ENCODE results near the gene OR4D2. TPM values are rescaled to one million over a fixed set of nuclear protein-coding genes. Genes with fewer than 3 reads are reported as not detected.

The OR4D2 gene
- total RNA-seq, 4 donors from 2014 or later = not detected

GRCh38 chr17:58217766-58218165 lies 51.0 kb downstream of the OR4D2 start:
- no peaks in the 10 kb centered on the region for H3K9me3 ChIP-seq
- H3K36me3 ChIP-seq = peaks cover 0 to 20% (median 0%) of the 10 kb centered on the region in 3 donors
- H3K4me3 ChIP-seq = no peak overlapping the region
- TF ChIP-seq POLR2A (IDR thresholded peaks at IDR 0.05) (no peak), CTCF (IDR thresholded peaks at IDR 0.05) (no peak)
- no peak overlapping the region for H3K27ac ChIP-seq
- H3K27me3 ChIP-seq = no peaks in the 10 kb centered on the region
- DNase-seq = no peak
- peaks cover 0 to 6% (median 2%) of the 10 kb centered on the region in 4 donors for H3K4me1 ChIP-seq

- Histone ChIP-seq H3K9me3 (no peaks in the 10 kb centered on the region), H3K36me3 (peaks cover 0 to 5% (median 0%) of the 10 kb centered on the region in 3 donors), H3K4me1 (peaks cover 0 to 6% (median 2%) of the 10 kb centered on the region in 4 donors), H3K27me3 (no peaks in the 10 kb centered on the region), H3K27ac (peak within 1 kb of the TSS; percentile 67 to 82 (median 77)), H3K4me3 (peak within 1 kb of the TSS; percentile 58 to 95 (median 75))
- peak in 1 of 2 donors; percentile 62 for TF ChIP-seq POLR2A (IDR thresholded peaks at IDR 0.05)
- peak; percentile 71 to 87 (median 77) for TF ChIP-seq CTCF (IDR thresholded peaks at IDR 0.05)
- peak; percentile 93 to 98 (median 97) for DNase-seq
Measured at GRCh38 chr17:58219007-58219788, 52.4 kb downstream of the OR4D2 start, which contains the start of gene MKS1. Gene MKS1, minus strand, starts transcription at chr17:58219255. Its CDS starts 25 bp downstream, at chr17:58219230.

- Histone ChIP-seq H3K27me3 (no peaks in the 10 kb centered on the region), H3K27ac (peak overlapping the region; percentile 67 to 82 (median 77)), H3K4me1 (peaks cover 0 to 6% (median 2%) of the 10 kb centered on the region in 4 donors), H3K36me3 (peaks cover 0 to 1% (median 0%) of the 10 kb centered on the region in 3 donors), H3K9me3 (no peaks in the 10 kb centered on the region), H3K4me3 (peak overlapping the region; percentile 58 to 95 (median 75))
- TF ChIP-seq POLR2A (IDR thresholded peaks at IDR 0.05) = no peak
- no peak for TF ChIP-seq CTCF (IDR thresholded peaks at IDR 0.05)
- DNase-seq = no peak
Measured at GRCh38 chr17:58219789-58220183, 53.0 kb downstream of the OR4D2 start.

Other genes with a start within 250 kb of the OR4D2 start
- gene CUEDC1, start 211.6 kb upstream of the OR4D2 start, total RNA-seq = 10 to 100 TPM; 10.2 to 45.4 (median 19.2) TPM
- gene VEZF1, start 178.7 kb upstream of the OR4D2 start, total RNA-seq = 10 to 100 TPM; 29.7 to 49.3 (median 39.5) TPM
- gene SRSF1, start 159.7 kb upstream of the OR4D2 start, total RNA-seq = 100 to 1,000 TPM; 121 to 336 (median 155) TPM
- 10 to 100 TPM; 18.2 to 23.9 (median 23.8) TPM for gene DYNLL2, start 83.6 kb upstream of the OR4D2 start, total RNA-seq
- gene OR4D1, start 18.6 kb upstream of the OR4D2 start, total RNA-seq = not detected
- gene EPX, start 25.7 kb downstream of the OR4D2 start, total RNA-seq = not detected
- gene MKS1, start 52.3 kb downstream of the OR4D2 start, total RNA-seq = 10 to 100 TPM in 3 of 4 donors, 1 to 10 TPM in 1; 6.7 to 20.9 (median 14.8) TPM
- gene LPO, start 71.6 kb downstream of the OR4D2 start, total RNA-seq = 1 to 10 TPM in 2 of 4 donors, not detected in 2; 2.3 to 9.0 TPM
- gene MPO, start 114.0 kb downstream of the OR4D2 start, total RNA-seq = 1 to 10 TPM in 1 of 4 donors, not detected in 3; 1.7 TPM
- gene TSPOAP1, start 161.8 kb downstream of the OR4D2 start, total RNA-seq = 10 to 100 TPM in 2 of 4 donors, 1 to 10 TPM in 2; 9.1 to 11.9 (median 10.4) TPM
- 10 to 100 TPM; 31.9 to 56.1 (median 47.9) TPM for gene SUPT4H1, start 185.2 kb downstream of the OR4D2 start, total RNA-seq